ENCODE data around the gene MRPL37.

Gene MRPL37

DNA sequence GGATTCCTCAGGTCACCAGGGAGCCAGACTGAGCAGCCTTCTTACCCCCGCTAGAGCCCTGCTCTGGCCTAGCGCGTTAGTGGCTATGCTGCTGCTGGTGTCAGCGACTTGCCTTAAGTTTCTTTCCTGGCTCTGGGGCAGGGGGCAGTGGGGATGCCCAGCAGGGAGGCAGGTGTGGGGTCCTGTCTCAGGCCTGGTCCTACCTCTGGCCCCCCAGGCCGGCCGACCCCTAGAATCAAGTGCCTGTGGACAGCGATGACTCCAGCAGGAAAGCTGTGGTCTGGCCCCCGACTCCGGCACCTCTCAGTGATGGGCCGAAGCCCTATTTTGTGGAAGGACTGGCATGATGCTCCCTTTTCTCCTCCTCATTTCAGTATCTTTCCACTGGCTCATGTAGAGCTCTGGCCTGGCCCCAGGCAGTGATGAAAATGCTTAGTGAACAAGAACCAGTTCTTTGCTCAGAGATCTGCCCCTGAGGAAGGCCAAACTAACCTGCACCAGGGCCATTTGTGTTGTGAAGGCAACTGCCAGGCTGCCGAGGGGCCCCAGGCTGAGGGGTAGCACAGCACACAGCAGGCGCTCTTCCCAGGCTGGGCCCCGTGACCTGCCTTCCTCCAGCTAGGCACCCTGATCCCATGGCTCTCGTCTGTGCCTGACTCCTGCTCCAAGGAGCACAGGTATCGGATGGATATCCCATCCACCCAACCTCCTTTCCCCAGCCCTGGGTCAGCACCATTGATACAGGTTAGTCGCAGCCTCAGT lies 23.7 kb downstream of the MRPL37 start:
- Histone ChIP-seq H4K20me1 (ENCODE audit: insufficient read depth, low read length, poor library complexity, severe bottlenecking) (no peaks in the 10 kb centered on the region), H3K36me3 (ENCODE audit: insufficient read depth, low read length) (peaks cover 44% of the 10 kb centered on the region; the same call in 1 of the 2 replicates), H3K79me2 (ENCODE audit: insufficient read depth, low read length) (no peaks in the 10 kb centered on the region), H3K4me2 (ENCODE audit: low read depth, low read length, poor library complexity, severe bottlenecking) (no peak overlapping the region), H2AFZ (ENCODE audit: low read length) (no peak overlapping the region), H3K4me1 (ENCODE audit: insufficient read depth, low read length, poor library complexity, severe bottlenecking) (no peaks in the 10 kb centered on the region), H3K9me2 (replicated peaks; ENCODE audit: low read depth, low read length) (no peaks in the 10 kb centered on the region), H3K9me3 (ENCODE audit: insufficient read depth, low read depth, low read length) (no peaks in the 10 kb centered on the region), H3K9ac (ENCODE audit: low read depth, low read length, poor library complexity, severe bottlenecking) (no peak overlapping the region), H3K27me3 (ENCODE audit: insufficient read depth, low read length, poor library complexity, severe bottlenecking) (no peaks in the 10 kb centered on the region), H3K4me3 (ENCODE audit: low read length, poor library complexity, severe bottlenecking) (no peak overlapping the region), H3F3A (ENCODE audit: low read depth) (no peaks in the 10 kb centered on the region)
- TF ChIP-seq, protein P1, sequence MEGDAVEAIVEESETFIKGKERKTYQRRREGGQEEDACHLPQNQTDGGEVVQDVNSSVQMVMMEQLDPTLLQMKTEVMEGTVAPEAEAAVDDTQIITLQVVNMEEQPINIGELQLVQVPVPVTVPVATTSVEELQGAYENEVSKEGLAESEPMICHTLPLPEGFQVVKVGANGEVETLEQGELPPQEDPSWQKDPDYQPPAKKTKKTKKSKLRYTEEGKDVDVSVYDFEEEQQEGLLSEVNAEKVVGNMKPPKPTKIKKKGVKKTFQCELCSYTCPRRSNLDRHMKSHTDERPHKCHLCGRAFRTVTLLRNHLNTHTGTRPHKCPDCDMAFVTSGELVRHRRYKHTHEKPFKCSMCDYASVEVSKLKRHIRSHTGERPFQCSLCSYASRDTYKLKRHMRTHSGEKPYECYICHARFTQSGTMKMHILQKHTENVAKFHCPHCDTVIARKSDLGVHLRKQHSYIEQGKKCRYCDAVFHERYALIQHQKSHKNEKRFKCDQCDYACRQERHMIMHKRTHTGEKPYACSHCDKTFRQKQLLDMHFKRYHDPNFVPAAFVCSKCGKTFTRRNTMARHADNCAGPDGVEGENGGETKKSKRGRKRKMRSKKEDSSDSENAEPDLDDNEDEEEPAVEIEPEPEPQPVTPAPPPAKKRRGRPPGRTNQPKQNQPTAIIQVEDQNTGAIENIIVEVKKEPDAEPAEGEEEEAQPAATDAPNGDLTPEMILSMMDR (conservative IDR thresholded peaks at IDR 0.05; ENCODE audit: low read length): no peak
- no peak for TF ChIP-seq EZH2phosphoT487 (IDR thresholded peaks at IDR 0.05; ENCODE audit: borderline replicate concordance)

DNA sequence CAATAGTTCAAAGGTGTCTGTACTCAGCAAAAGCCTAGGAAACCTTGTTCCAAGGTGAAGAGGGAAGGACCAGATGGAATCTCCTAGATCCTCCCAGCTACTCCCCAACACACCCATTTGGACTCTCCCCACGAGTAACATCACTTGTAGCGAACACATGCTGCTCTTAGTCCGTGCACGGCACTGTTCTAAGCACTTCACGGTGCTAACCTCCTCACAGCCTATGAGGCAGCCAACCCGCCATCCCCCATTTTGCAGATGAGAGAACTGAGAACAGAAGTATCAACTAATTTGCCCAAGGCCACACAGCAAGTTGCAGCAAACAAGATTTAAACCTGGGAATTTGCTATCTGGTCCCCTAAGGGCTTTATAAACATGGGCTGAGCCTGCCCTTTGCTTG lies 24.3 kb downstream of the MRPL37 start:
- Histone ChIP-seq H3K4me2 (ENCODE audit: low read depth, low read length, poor library complexity, severe bottlenecking) (no peak overlapping the region), H2AFZ (ENCODE audit: low read length) (no peak overlapping the region), H3K9me3 (ENCODE audit: insufficient read depth, low read depth, low read length) (no peaks in the 10 kb centered on the region)

DNA sequence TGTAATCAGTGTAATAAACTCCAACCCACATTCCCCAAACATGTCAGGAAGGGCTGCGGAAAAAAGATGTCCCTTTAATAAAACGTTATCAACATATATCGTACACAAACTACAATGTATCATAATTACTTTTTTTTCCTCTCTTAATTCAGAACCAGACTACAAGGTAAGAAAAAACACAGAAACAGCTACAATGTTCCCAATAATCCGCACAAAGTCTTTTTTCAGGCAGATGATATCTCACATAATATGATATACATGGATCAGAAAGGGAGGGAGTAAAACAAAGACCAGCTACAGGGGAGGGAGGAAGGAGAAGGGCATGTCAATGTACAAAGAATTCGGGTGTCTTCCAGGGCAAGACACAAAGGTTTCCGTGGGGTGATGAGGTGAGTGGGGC lies 25.4 kb downstream of the MRPL37 start:
- Histone ChIP-seq H3K9me3 (ENCODE audit: insufficient read depth, low read depth, low read length) (no peaks in the 10 kb centered on the region), H3K9me2 (replicated peaks; ENCODE audit: low read depth, low read length) (no peaks in the 10 kb centered on the region), H3K27me3 (ENCODE audit: insufficient read depth, low read length, poor library complexity, severe bottlenecking) (no peaks in the 10 kb centered on the region), H4K20me1 (ENCODE audit: insufficient read depth, low read length, poor library complexity, severe bottlenecking) (no peaks in the 10 kb centered on the region), H3K4me3 (ENCODE audit: low read length, poor library complexity, severe bottlenecking) (no peak overlapping the region), H3K79me2 (ENCODE audit: insufficient read depth, low read length) (no peaks in the 10 kb centered on the region), H3K9ac (ENCODE audit: low read depth, low read length, poor library complexity, severe bottlenecking) (no peak overlapping the region), H3K36me3 (ENCODE audit: insufficient read depth, low read length) (peaks cover 31% of the 10 kb centered on the region; the same call in 1 of the 2 replicates), H3K4me2 (ENCODE audit: low read depth, low read length, poor library complexity, severe bottlenecking) (no peak overlapping the region), H2AFZ (ENCODE audit: low read length) (no peak overlapping the region), H3K4me1 (ENCODE audit: insufficient read depth, low read length, poor library complexity, severe bottlenecking) (no peaks in the 10 kb centered on the region), H3F3A (ENCODE audit: low read depth) (no peaks in the 10 kb centered on the region)
- TF ChIP-seq, protein P1 (conservative IDR thresholded peaks at IDR 0.05; ENCODE audit: low read length): no peak
- TF ChIP-seq EZH2phosphoT487 (IDR thresholded peaks at IDR 0.05; ENCODE audit: borderline replicate concordance): no peak

More for the DNA sequence above, 24.3 kb downstream of the MRPL37 start:
- H4K20me1 ChIP-seq (ENCODE audit: insufficient read depth, low read length, poor library complexity, severe bottlenecking): no peaks in the 10 kb centered on the region
- no peak overlapping the region for H3K4me3 ChIP-seq (ENCODE audit: low read length, poor library complexity, severe bottlenecking)
- TF ChIP-seq, protein P1 (conservative IDR thresholded peaks at IDR 0.05; ENCODE audit: low read length): no peak
- TF ChIP-seq EZH2phosphoT487 (IDR thresholded peaks at IDR 0.05; ENCODE audit: borderline replicate concordance): no peak
- no peaks in the 10 kb centered on the region for H3K4me1 ChIP-seq (ENCODE audit: insufficient read depth, low read length, poor library complexity, severe bottlenecking)
- H3K79me2 ChIP-seq (ENCODE audit: insufficient read depth, low read length): no peaks in the 10 kb centered on the region
- H3K36me3 ChIP-seq (ENCODE audit: insufficient read depth, low read length): peaks cover 39% of the 10 kb centered on the region; the same call in 1 of the 2 replicates
- no peaks in the 10 kb centered on the region for H3K9me2 ChIP-seq (replicated peaks; ENCODE audit: low read depth, low read length)
- H3K27me3 ChIP-seq (ENCODE audit: insufficient read depth, low read length, poor library complexity, severe bottlenecking): no peaks in the 10 kb centered on the region
- no peak overlapping the region for H3K9ac ChIP-seq (ENCODE audit: low read depth, low read length, poor library complexity, severe bottlenecking)
- H3F3A ChIP-seq (ENCODE audit: low read depth): no peaks in the 10 kb centered on the region

Data from Loucy (cell line).